Measurements from ENCODE around the gene BAIAP2L1.
"Not testable (repeated sequence)": the region's sequence is repeated elsewhere in the genome, so short reads cannot be mapped to it uniquely, and the experiment has no call there.

The BAIAP2L1 gene

DNA sequence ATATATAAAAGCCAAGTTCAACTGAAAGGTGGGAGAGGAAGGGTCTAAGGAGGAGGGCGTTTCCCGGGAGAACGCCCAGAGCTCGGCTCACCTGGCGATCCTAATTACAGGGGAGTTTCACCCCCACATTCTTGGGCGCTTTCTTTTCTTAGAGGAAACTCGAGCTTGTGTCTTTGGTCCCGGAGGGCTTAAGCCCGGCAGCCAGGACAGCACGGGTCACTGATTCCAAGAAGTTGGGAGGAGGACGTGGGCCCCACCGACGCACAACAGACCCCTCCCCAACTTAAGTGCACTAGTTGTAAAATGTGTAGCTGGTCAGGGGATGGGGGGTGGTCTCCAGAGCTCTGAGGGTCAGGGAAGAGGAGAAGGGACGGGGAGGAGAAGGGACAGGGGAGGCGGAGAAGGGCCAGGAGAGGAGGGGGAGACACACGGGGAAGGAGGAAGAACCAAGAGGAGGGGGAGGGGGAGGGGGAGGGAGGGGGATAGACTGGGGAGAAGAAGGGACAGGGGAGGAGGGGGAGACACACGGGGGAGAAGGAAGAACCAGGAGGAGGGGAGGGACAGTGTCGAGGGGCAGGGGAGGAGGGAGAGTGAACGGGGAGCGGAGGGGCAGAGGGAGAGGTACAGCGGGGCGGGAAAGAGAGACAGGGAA is 874 bp downstream of the BAIAP2L1 start:
- DNase-seq (ENCODE audit: extremely low read depth in 1 of 2, low read depth in 1 of 2), result no peak

- no peak for DNase-seq (ENCODE audit: extremely low read depth in 1 of 2, low read depth in 1 of 2)
Observed at GRCh38 chr7:98399462-98399861, 1.4 kb downstream of the BAIAP2L1 start.

GRCh38 chr7:98398567-98399372 is 2.1 kb downstream of the BAIAP2L1 start:
- no peak for DNase-seq (ENCODE audit: extremely low read depth in 1 of 2, low read depth in 1 of 2)

DNA sequence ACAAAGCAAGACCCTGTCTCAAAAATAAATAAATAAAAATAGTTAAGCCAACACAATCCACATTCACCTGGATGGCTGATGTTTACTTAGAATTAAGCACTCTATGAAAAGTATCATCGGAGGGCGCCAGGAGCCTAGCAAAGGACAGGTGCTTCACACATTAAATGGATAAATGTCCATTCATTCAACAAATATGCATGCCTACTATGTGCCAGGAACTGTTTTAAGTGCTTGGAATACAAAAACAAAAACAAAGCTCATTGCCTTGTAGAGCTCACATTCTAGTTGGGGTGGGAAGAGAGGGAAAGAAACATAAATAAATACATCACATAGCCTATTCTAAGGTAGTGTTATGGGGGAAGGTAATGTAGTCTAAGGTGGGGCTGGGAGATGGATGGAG is 4.1 kb downstream of the BAIAP2L1 start:
- DNase-seq (ENCODE audit: extremely low read depth in 1 of 2, low read depth in 1 of 2), result no peak

GRCh38 chr7:98395951-98396350 is 4.9 kb downstream of the BAIAP2L1 start:
- no peak for DNase-seq (ENCODE audit: extremely low read depth in 1 of 2, low read depth in 1 of 2)

DNA sequence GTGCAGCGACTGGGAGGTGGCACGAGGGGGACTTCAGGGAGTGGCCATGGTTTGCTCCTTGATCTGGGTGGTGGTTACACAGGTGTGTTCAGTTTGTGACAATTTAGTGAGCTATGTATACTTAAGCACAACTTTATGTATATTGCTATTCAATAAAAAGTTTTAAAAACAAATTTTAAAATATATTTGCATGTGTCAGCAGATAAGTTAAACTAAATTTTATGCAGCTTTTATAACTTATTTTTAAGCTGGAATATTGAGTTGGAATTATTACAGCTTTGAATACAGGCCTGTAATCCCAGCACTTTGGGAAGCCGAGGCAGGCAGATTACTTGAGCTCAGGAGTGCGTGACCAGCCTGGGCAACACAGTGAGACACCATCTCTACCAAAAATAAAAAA is 5.4 kb downstream of the BAIAP2L1 start:
- DNase-seq (ENCODE audit: extremely low read depth in 1 of 2, low read depth in 1 of 2), result no peak

GRCh38 chr7:98394377-98394836 is 6.5 kb downstream of the BAIAP2L1 start:
- DNase-seq (ENCODE audit: extremely low read depth in 1 of 2, low read depth in 1 of 2), result no peak

GRCh38 chr7:98387544-98388226 is 13.2 kb downstream of the BAIAP2L1 start:
- no peak for DNase-seq (ENCODE audit: extremely low read depth in 1 of 2, low read depth in 1 of 2)

DNA sequence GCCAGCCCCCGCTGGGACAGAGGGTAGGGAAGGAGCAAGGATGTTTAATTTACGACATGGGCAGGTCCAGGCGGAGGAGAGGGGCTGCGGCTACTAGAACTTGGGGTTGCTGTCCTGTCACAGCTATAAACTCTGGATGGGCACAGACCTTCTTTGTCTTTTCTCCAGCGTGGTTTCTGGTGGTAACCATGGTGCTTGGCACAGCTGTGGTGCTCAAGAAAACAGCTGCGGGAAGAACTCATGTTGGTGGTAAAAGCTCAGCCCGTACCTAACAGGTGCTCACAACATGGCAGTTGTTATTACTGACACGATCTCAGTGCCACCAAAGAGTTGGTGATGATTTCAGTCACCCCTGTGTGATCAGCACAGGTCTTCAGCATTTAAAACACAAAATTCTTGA is 13.8 kb downstream of the BAIAP2L1 start:
- DNase-seq (ENCODE audit: extremely low read depth in 1 of 2, low read depth in 1 of 2), result no peak

DNA sequence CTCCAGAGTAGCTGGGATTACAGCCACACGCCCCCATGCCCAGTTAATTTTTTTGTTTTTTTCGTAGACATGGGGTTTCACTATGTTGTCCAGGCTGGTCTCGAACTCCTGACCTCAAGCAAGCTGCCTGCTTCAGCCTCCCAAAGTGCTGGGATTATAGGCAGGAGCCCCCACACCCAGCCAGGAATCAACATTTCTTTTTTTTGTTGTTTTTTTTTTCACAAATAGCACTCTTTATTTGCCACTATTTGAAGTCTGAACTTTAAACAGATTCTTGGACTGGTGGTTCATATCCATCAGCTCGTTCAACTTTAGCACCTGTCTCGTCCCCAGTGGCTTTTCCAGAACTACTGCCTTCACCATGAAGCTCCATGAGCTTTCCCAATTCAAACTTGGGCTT is 15.4 kb downstream of the BAIAP2L1 start:
- DNase-seq (ENCODE audit: extremely low read depth in 1 of 2, low read depth in 1 of 2), result not testable (repeated sequence)

- DNase-seq (ENCODE audit: extremely low read depth in 1 of 2, low read depth in 1 of 2), result no peak
Observed at GRCh38 chr7:98378210-98378819, 22.6 kb downstream of the BAIAP2L1 start.

DNA sequence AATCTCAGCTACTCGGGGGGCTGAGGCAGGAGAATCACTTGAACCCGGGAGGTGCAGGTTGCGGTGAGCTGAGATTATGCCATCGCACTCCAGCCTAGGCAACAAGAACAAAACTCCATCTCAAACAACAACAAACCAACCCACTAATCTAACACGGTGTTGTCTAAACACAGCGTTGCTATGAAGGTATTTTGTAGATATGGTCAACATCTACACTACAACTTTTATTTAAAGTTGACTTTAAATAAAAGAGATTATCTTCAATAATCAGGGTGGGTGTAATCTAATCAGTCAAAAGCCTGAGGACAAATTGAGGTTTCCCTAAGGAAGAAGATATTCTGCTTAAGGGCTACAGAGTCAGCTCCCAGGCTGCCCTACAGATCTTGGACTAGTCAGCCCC is 24.2 kb downstream of the BAIAP2L1 start:
- DNase-seq (ENCODE audit: extremely low read depth in 1 of 2, low read depth in 1 of 2), result no peak

GRCh38 chr7:98375664-98376063 is 25.2 kb downstream of the BAIAP2L1 start:
- DNase-seq (ENCODE audit: extremely low read depth in 1 of 2, low read depth in 1 of 2), result no peak

DNA sequence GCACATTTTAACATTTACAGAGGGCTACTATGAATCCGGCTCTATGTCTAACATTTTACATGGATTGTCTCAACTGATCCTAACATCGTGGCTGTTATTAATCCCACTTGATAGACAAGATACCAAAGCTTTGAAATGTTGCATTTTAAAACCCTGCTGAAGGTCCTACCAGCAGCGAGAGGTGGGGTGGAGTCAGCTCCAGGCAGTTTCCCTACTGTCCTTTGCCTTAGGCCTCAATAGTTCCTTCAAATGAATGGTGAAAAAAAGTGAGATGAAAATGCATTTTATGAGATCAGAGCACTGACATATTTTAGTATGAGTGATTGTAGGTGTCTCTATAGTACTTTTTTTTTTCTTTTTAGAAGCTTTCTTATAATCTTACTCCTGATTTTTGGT is 26.6 kb downstream of the BAIAP2L1 start:
- DNase-seq (ENCODE audit: extremely low read depth in 1 of 2, low read depth in 1 of 2), result no peak

DNA sequence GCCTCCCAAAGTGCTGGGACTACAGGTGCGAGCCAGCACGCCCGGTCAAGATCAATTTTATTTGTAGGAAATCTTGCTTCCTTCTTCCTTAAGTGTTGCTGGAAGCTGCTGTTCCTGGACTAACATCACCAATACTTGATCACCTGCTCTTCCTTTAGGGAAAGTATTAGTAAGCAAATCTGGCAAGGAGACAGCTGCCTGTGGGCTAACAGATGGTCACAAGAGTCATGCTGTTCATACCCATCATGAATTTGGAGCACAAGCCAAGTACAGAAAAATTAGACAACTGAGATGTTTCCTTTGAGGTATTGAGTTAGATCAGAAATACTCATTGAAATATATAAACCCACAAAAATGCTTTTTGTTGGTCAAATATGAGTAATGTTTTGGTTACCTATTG is 27.9 kb downstream of the BAIAP2L1 start:
- no peak for DNase-seq (ENCODE audit: extremely low read depth in 1 of 2, low read depth in 1 of 2)

DNA sequence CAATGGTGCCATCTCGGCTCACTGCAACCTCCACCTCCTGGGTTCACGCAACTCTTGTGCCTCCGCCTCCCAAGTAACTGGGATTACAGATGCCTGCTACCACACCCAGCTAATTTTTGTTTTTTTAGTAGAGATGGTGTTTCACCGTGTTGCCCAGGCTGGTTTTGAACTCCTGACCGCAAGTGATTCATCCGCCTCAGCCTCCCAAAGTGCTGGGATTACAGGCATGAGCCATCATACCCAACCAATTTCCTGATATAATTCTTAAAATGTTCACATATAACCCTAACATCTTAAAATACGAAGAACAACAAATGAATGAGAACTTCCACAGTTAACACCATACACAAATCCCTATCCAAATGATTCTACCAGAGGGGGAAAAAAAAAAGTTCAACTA is 31.2 kb downstream of the BAIAP2L1 start:
- DNase-seq (ENCODE audit: extremely low read depth in 1 of 2, low read depth in 1 of 2), result no peak

- DNase-seq (ENCODE audit: extremely low read depth in 1 of 2, low read depth in 1 of 2), result no peak
Observed at GRCh38 chr7:98368716-98369115, 32.2 kb downstream of the BAIAP2L1 start.

- DNase-seq (ENCODE audit: extremely low read depth in 1 of 2, low read depth in 1 of 2), result no peak
Observed at GRCh38 chr7:98366562-98366938, 34.3 kb downstream of the BAIAP2L1 start.

- DNase-seq (ENCODE audit: extremely low read depth in 1 of 2, low read depth in 1 of 2), result no peak
Observed at GRCh38 chr7:98365863-98366561, 34.9 kb downstream of the BAIAP2L1 start.

DNA sequence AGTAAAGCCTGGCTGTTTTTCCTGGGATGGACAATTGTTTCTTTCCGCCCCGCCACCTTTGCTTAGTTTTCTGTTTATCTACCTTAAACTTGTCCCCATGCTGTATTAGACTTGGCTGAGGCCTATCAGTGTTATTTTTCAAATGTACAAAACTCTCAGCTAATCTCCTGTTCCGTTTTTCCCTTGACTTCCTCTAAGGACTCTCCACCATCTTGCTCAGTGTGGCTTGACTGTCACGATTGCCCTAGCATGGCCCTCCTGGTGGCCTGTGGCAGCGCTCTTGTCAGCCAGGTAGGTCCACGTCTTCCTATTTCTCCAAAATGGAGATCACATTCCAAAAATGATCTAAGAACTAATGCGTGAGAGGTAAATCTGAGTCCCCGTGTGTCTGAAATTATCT is 36.7 kb downstream of the BAIAP2L1 start:
- no peak for DNase-seq (ENCODE audit: extremely low read depth in 1 of 2, low read depth in 1 of 2)

- no peak for DNase-seq (ENCODE audit: extremely low read depth in 1 of 2, low read depth in 1 of 2)
Observed at GRCh38 chr7:98362517-98362916, 38.4 kb downstream of the BAIAP2L1 start.

Data from stimulated activated CD8-positive, alpha-beta memory T cell treated with anti-CD3 and anti-CD28 coated beads, Interleukin-7, amount 100 ng/mL, for 48 hours (primary cell).